Panc1 (cell line): ENCODE results near the gene DHRSX. TPM values are rescaled to one million over a fixed set of nuclear protein-coding genes. Genes with fewer than 3 reads are reported as not detected.
"Not testable (repeated sequence)": the region's sequence is repeated elsewhere in the genome, so short reads cannot be mapped to it uniquely, and the experiment has no call there.

Experiments used
- ATAC-seq: fragments of 200-7000 bp; cut with Tn5 transposase; 2 replicates; pipeline ENCODE4 v1.9.1; 2020; ENCODE audit warnings: mild to moderate bottlenecking, moderate library complexity
- BruUV-seq: library from RNA; stranded (reverse); fragments of 400-500 nt; replicated peaks from 2 replicates; lab custom pipeline; 2021; lab: Mats Ljungman, UMichigan
- CTCF ChIA-PET: fragments of 300-600 bp; sonication (Branson Sonifier 250); formaldehyde crosslinking; loops from one replicate; lab custom pipeline; 2022; ENCODE audit warnings: antibody characterized with exemption; lab: Charles Lee
- POLR2A ChIA-PET: fragments of 300-600 bp; sonication (Branson Sonifier 250); formaldehyde crosslinking; loops from one replicate; lab custom pipeline; 2022; ENCODE audit warnings: antibody characterized with exemption; lab: Charles Lee
- DNase-seq: peaks from one replicate; pipeline ENCODE4 v3.0.0-alpha.2; 2010; ENCODE audit warnings: low read depth, low spot score
- H3K27ac ChIP-seq: 2 replicates; pipeline ENCODE4 v1.5.1; 2011; ENCODE audit warnings: mild to moderate bottlenecking, low read length, inconsistent platforms
- H3K27me3 ChIP-seq: fragments of 200-500 bp; sonication (Bioruptor generic); 2 replicates; pipeline ENCODE4 v1.6.0; 2014; ENCODE audit warnings: low read length, inconsistent platforms; ENCODE audit not compliant: control insufficient read depth, insufficient read depth
- H3K36me3 ChIP-seq: fragments of 200-500 bp; sonication (Bioruptor generic); 2 replicates; pipeline ENCODE4 v1.5.1; 2014; ENCODE audit warnings: inconsistent platforms, mild to moderate bottlenecking, low read length, moderate library complexity; ENCODE audit not compliant: control insufficient read depth, insufficient read depth
- H3K4me1 ChIP-seq: 2 replicates; pipeline ENCODE4 v1.5.1; 2011; ENCODE audit warnings: inconsistent platforms, mild to moderate bottlenecking, low read length, moderate library complexity; ENCODE audit not compliant: control insufficient read depth, insufficient read depth
- H3K4me3 ChIP-seq, 2 experiments: 2 replicates each; pipeline ENCODE4 v1.5.1; 2011 to 2012; ENCODE audit warnings: low read depth in 2 of 2, low read length in 2 of 2, mild to moderate bottlenecking in 2 of 2, inconsistent platforms in 1 of 2, moderate library complexity in 1 of 2
- H3K9me3 ChIP-seq: fragments of 200-500 bp; sonication (Bioruptor generic); 2 replicates; pipeline ENCODE4 v1.5.1; 2014; ENCODE audit warnings: low read depth, mild to moderate bottlenecking, inconsistent platforms, low read length, moderate library complexity; ENCODE audit not compliant: control insufficient read depth, insufficient read depth
- CTCF ChIP-seq: fragments of 450-650 bp; IDR thresholded peaks from 2 replicates; pipeline ENCODE4 v1.5.1; 2017; ENCODE audit warnings: mild to moderate bottlenecking
- POLR2AphosphoS5 ChIP-seq: IDR thresholded peaks from 2 replicates; pipeline ENCODE4 v1.6.1; 2012; ENCODE audit warnings: mild to moderate bottlenecking, low read depth, low read length, moderate library complexity
- SIN3A ChIP-seq: IDR thresholded peaks from 2 replicates; pipeline ENCODE4 v1.6.1; 2012; ENCODE audit warnings: low read depth, mild to moderate bottlenecking, low read length, moderate library complexity, borderline replicate concordance; ENCODE audit not compliant: insufficient read depth
- TCF7L2 ChIP-seq: IDR thresholded peaks from 2 replicates; pipeline ENCODE4 v1.6.1; 2011; ENCODE audit warnings: mild to moderate bottlenecking, low read depth, low read length, inconsistent platforms
- in situ Hi-C: cut with HindIII; loops from 2 replicates; pipeline ENCODE4 v1.10.0; 2016; ENCODE audit warnings: low sequenced_read_pairs, low pct_unique_long_range_greater_than_20kb
- intact Hi-C: fragments of 100-400 bp; cut with micrococcal nuclease; formaldehyde crosslinking; loops from one replicate; pipeline ENCODE4 v1.10.0; 2022; ENCODE audit not compliant: unreplicated experiment
- total RNA-seq: library from RNA; stranded (reverse); gene quantifications from one replicate; pipeline ENCODE4 v1.2.1, GENCODE V29; 2021; ENCODE audit not compliant: unreplicated experiment
- TF ChIP-seq, protein P1 (sequence below), 2 experiments: IDR thresholded peaks; 2 replicates each; pipeline ENCODE4 v1.6.1; 2011 to 2012; ENCODE audit warnings: low read depth in 2 of 2, control low read depth in 1 of 2, low read length in 1 of 2, mild to moderate bottlenecking in 1 of 2, moderate library complexity in 1 of 2; ENCODE audit not compliant: insufficient read depth in 1 of 2

DHRSX gene
- total RNA-seq, 1 experiment from 2014 or later: 20.1 TPM

GRCh38 chrX:2314831-2315365, 185.9 kb downstream of the DHRSX start:
- Histone ChIP-seq H3K4me1 (no peaks in the 10 kb centered on the region), H3K36me3 (no peaks in the 10 kb centered on the region), H3K9me3 (no peaks in the 10 kb centered on the region), H3K27ac (no peak overlapping the region), H3K27me3 (no peaks in the 10 kb centered on the region), H3K4me3 (no peak overlapping the region)
- BruUV-seq: no TSS peak
- DNase-seq (no peak), ATAC-seq (no peak)
- intact Hi-C loops (no loop called here), in situ Hi-C loops (no loop called here)
- POLR2A ChIA-PET: no interaction called here
- no peak for TF ChIP-seq TCF7L2
- CTCF ChIA-PET: no interaction called here

DNA sequence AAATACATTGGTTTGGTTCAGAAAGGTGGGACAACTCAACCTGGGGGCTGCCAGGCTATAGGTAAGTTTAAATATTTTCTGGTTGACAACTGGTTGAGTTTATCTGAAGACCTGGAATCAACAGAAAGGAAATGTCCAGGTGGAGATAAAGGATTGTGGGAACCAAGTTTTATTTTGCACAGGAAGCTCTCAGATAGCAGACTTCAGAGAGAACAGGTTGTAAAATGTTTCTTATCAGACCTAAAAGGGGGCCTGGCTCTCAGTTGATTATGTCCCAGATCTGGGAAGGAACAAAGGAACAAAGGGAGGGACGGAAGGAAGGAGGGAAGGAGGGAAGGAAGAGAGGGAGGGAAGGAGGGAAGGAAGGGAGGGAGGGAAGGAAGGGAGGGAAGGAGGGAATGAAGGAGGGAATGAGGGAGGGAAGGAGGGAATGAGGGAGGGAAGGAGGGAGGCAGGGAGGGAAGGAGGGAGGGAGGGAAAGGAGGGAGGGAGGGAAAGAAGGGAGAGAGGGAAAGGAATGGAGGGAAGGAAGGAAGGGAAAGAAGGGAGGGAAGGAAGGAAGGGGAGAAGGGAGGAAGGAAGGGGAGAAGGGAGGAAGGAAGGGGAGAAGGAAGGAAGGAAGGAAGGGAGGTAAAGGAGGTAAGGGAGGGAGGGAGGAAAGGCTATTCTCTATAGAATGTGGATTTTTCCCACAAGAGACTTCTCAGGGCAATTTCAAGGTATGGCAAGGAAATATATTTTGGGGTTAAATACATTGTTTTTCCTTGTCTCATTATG, 186.7 kb downstream of the DHRSX start:
- Histone ChIP-seq H3K4me3 (no peak overlapping the region), H3K9me3 (no peaks in the 10 kb centered on the region), H3K4me1 (no peaks in the 10 kb centered on the region), H3K36me3 (no peaks in the 10 kb centered on the region), H3K27me3 (no peaks in the 10 kb centered on the region), H3K27ac (no peak overlapping the region)
- no TSS peak for BruUV-seq
- in situ Hi-C loops: no loop called here
- intact Hi-C loops: no loop called here
- DNase-seq (no peak), ATAC-seq (no peak)
- ChIA-PET POLR2A (no interaction called here), CTCF (no interaction called here)
- TF ChIP-seq CTCF (no peak), TCF7L2 (no peak), POLR2AphosphoS5 (no peak), SIN3A (no peak)
- TF ChIP-seq, protein P1, sequence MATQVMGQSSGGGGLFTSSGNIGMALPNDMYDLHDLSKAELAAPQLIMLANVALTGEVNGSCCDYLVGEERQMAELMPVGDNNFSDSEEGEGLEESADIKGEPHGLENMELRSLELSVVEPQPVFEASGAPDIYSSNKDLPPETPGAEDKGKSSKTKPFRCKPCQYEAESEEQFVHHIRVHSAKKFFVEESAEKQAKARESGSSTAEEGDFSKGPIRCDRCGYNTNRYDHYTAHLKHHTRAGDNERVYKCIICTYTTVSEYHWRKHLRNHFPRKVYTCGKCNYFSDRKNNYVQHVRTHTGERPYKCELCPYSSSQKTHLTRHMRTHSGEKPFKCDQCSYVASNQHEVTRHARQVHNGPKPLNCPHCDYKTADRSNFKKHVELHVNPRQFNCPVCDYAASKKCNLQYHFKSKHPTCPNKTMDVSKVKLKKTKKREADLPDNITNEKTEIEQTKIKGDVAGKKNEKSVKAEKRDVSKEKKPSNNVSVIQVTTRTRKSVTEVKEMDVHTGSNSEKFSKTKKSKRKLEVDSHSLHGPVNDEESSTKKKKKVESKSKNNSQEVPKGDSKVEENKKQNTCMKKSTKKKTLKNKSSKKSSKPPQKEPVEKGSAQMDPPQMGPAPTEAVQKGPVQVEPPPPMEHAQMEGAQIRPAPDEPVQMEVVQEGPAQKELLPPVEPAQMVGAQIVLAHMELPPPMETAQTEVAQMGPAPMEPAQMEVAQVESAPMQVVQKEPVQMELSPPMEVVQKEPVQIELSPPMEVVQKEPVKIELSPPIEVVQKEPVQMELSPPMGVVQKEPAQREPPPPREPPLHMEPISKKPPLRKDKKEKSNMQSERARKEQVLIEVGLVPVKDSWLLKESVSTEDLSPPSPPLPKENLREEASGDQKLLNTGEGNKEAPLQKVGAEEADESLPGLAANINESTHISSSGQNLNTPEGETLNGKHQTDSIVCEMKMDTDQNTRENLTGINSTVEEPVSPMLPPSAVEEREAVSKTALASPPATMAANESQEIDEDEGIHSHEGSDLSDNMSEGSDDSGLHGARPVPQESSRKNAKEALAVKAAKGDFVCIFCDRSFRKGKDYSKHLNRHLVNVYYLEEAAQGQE (IDR thresholded peaks at IDR 0.05; ENCODE audit: insufficient read depth in 1 of 2, low read depth in 2 of 2, low read length in 1 of 2): no peak

DNA sequence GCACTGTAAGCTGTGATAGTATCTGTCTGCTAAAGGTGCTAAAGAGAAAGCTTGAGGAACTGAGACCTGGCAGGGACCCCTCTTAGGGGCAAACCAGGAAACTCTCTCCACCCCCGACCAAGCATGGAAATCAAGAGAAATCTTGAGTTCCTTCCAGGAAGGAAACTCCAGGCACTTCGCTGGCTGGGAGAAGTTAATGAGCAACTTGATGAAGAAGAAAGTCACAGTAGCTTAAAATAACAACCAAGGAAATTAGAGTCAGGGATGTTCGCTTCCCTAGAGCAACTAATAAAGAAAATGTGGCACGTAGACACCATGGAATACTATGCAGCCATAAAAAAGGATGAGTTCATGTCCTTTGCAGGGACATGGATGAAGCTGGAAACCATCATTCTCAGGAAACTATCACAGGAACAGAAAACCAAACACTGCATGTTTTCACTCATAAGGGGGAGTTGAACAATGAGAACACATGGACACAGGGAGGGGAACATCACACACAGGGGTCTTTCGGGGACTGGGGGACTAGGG, 188.7 kb downstream of the DHRSX start:
- in situ Hi-C loops, BruUV-seq, POLR2A ChIA-PET, CTCF ChIA-PET, DNase-seq, H3K27me3 ChIP-seq, H3K4me1 ChIP-seq, intact Hi-C loops, H3K27ac ChIP-seq, H3K36me3 ChIP-seq, H3K9me3 ChIP-seq, ATAC-seq, H3K4me3 ChIP-seq: not testable (repeated sequence)
